Measurements from ENCODE around the gene PTOV1. TPM values are rescaled to one million over a fixed set of nuclear protein-coding genes. Genes with fewer than 3 reads are reported as not detected.

Gene PTOV1
- total and polyA plus RNA-seq, 3 donors from 2014 or later: 235 to 260 (median 257) TPM

- Histone ChIP-seq H3K4me1 (peaks cover 40% of the 10 kb centered on the region), H3K4me3 (no peak overlapping the region), H3K27ac (peak overlapping the region in 1 of 2 donors; percentile 31), H3K36me3 (ENCODE audit: low read depth, missing control alignments) (no peaks in the 10 kb centered on the region), H3K27me3 (no peaks in the 10 kb centered on the region), H3K9me3 (no peaks in the 10 kb centered on the region)
- intact Hi-C loops (cut with DNase I; ENCODE audit: low total_unique reads): no loop called here
- 87 to 90% methylated on average over 6 to 36 of the region's 39 CpGs for WGBS, 2 donors
- DNase-seq: no peak
- no peak for TF ChIP-seq POLR2A (IDR thresholded peaks at IDR 0.05)
Measured at GRCh38 chr19:49854378-49855263, 3.7 kb downstream of the PTOV1 start.

- Histone ChIP-seq H3K27ac (peak overlapping the region in 1 of 2 donors; percentile 30), H3K4me3 (no peak overlapping the region), H3K36me3 (ENCODE audit: low read depth, missing control alignments) (no peaks in the 10 kb centered on the region), H3K27me3 (no peaks in the 10 kb centered on the region), H3K9me3 (no peaks in the 10 kb centered on the region), H3K4me1 (peaks cover 47% of the 10 kb centered on the region)
- no peak for TF ChIP-seq CTCF (IDR thresholded peaks at IDR 0.05)
- intact Hi-C loops (cut with DNase I; ENCODE audit: low total_unique reads): no loop called here
- no peak for DNase-seq
- WGBS, 2 donors: 80 to 87% methylated on average over 3 to 12 of the region's 12 CpGs
Measured at GRCh38 chr19:49855277-49855675, 4.3 kb downstream of the PTOV1 start.

GRCh38 chr19:49855676-49856573 is 5.0 kb downstream of the PTOV1 start:
- intact Hi-C loops (cut with DNase I; ENCODE audit: low total_unique reads): no loop called here

DNA sequence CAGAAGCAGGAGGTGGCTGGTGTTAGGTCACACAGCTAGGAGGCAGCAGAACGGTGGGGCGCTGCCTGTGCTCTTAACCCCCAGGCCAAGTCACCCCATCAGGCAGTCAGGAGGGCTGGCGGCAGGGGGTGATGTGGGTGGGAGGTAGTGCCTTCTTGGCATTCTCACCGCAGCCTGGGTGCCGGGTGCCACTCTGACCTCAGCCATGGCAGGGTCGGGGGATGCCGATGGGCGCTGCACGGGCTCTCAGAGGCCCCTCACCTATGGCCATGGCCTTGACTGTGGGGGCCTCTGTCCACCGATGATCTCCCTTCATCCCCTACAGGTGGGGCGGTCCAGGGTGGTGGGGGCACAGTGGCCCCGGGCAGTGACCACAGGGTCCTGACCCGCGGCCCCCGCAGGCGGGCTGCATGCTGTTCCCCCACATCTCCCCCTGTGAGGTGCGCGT is 5.6 kb downstream of the PTOV1 start:
- no peaks in the 10 kb centered on the region for H3K27me3 ChIP-seq
- WGBS, 2 donors: 84 to 90% methylated on average over 2 to 17 of the region's 18 CpGs
- no peak overlapping the region for H3K4me3 ChIP-seq

More at GRCh38 chr19:49855676-49856573, 5.0 kb downstream of the PTOV1 start:
- 81 to 91% methylated on average over 10 to 20 of the region's 21 CpGs for WGBS, 2 donors
- H3K27me3 ChIP-seq: no peaks in the 10 kb centered on the region
- no peak for TF ChIP-seq POLR2A (IDR thresholded peaks at IDR 0.05)
- no peak for TF ChIP-seq CTCF (IDR thresholded peaks at IDR 0.05)
- no peaks in the 10 kb centered on the region for H3K9me3 ChIP-seq
- no peak for DNase-seq
- H3K4me3 ChIP-seq: no peak overlapping the region
- H3K36me3 ChIP-seq (ENCODE audit: low read depth, missing control alignments): no peaks in the 10 kb centered on the region
- peaks cover 53% of the 10 kb centered on the region for H3K4me1 ChIP-seq
- H3K27ac ChIP-seq: peak overlapping the region in 1 of 2 donors; percentile 30

More for the DNA sequence above, 5.6 kb downstream of the PTOV1 start:
- H3K27ac ChIP-seq: no peak overlapping the region
- TF ChIP-seq POLR2A (IDR thresholded peaks at IDR 0.05): no peak
- TF ChIP-seq CTCF (IDR thresholded peaks at IDR 0.05): no peak
- H3K36me3 ChIP-seq (ENCODE audit: low read depth, missing control alignments): no peaks in the 10 kb centered on the region
- H3K4me1 ChIP-seq: peaks cover 60% of the 10 kb centered on the region
- intact Hi-C loops (cut with DNase I; ENCODE audit: low total_unique reads): no loop called here
- no peak for DNase-seq
- H3K9me3 ChIP-seq: no peaks in the 10 kb centered on the region

All from testis (tissue), 3 donors.